Nephron progenitor cell (in vitro differentiated cells): ENCODE results near the gene FITM2.

ENCODE experiments used
- DNase-seq: peaks from one replicate; pipeline ENCODE4 v3.0.0; 2021
- H3K27ac Mint-ChIP-seq: 2 replicates; pipeline ENCODE4 v1.8.0; 2021; ENCODE audit warnings: mild to moderate bottlenecking, moderate library complexity, mixed read lengths
- H3K27me3 Mint-ChIP-seq: 2 replicates; pipeline ENCODE4 v1.8.0; 2021; ENCODE audit warnings: mild to moderate bottlenecking, low read depth, mixed read lengths; ENCODE audit not compliant: poor library complexity
- H3K36me3 Mint-ChIP-seq: 2 replicates; pipeline ENCODE4 v1.8.0; 2021; ENCODE audit warnings: low read depth, mixed read lengths
- H3K4me1 Mint-ChIP-seq: 2 replicates; pipeline ENCODE4 v1.8.0; 2021; ENCODE audit warnings: mixed read lengths
- H3K4me3 Mint-ChIP-seq: 2 replicates; pipeline ENCODE4 v1.8.0; 2021; ENCODE audit warnings: mild to moderate bottlenecking, moderate library complexity, mixed read lengths
- H3K9me3 Mint-ChIP-seq: 2 replicates; pipeline ENCODE4 v1.8.0; 2021; ENCODE audit warnings: mild to moderate bottlenecking, moderate library complexity, mixed read lengths
- CTCF ChIP-seq: fragments of 200-600 bp; sonication (generic); IDR thresholded peaks from 2 replicates; pipeline ENCODE4 v1.5.0; 2021; ENCODE audit warnings: antibody characterized with exemption

The FITM2 gene

GRCh38 chr20:44310664-44311639, at the start of gene FITM2:
TSS of gene FITM2 (minus strand) at chr20:44311202. CDS start at chr20:44311148, 54 bp downstream.
- Mint-ChIP-seq H3K9me3 (no peaks in the 10 kb centered on the region), H3K36me3 (no peaks in the 10 kb centered on the region), H3K4me3 (peak within 1 kb of the TSS; percentile 85), H3K27ac (no peak within 1 kb of the TSS), H3K4me1 (peaks cover 12% of the 10 kb centered on the region), H3K27me3 (peaks cover 21% of the 10 kb centered on the region)
- peak; percentile 91 for TF ChIP-seq CTCF
- DNase-seq, result peak; percentile 99

GRCh38 chr20:44360221-44360620, 49.2 kb upstream of the FITM2 start:
- Mint-ChIP-seq H3K4me3 (no peak overlapping the region), H3K36me3 (no peaks in the 10 kb centered on the region), H3K4me1 (no peaks in the 10 kb centered on the region), H3K9me3 (no peaks in the 10 kb centered on the region), H3K27ac (no peak overlapping the region), H3K27me3 (peaks cover 13% of the 10 kb centered on the region)
- DNase-seq, result no peak
- no peak for TF ChIP-seq CTCF

- no peak for DNase-seq
- H3K4me3 Mint-ChIP-seq, result no peak overlapping the region
- H3K4me1 Mint-ChIP-seq, result no peaks in the 10 kb centered on the region
These were observed 47.8 kb upstream of the FITM2 start for GRCh38 chr20:44358776-44359175.

GRCh38 chr20:44357555-44358125, 46.6 kb upstream of the FITM2 start:
- DNase-seq, result no peak
- Mint-ChIP-seq H3K27ac (no peak overlapping the region), H3K36me3 (no peaks in the 10 kb centered on the region), H3K4me1 (no peaks in the 10 kb centered on the region), H3K4me3 (no peak overlapping the region), H3K9me3 (no peaks in the 10 kb centered on the region), H3K27me3 (peaks cover 7% of the 10 kb centered on the region)
- no peak for TF ChIP-seq CTCF

More at GRCh38 chr20:44358776-44359175, 47.8 kb upstream of the FITM2 start:
- peaks cover 11% of the 10 kb centered on the region for H3K27me3 Mint-ChIP-seq
- no peak for TF ChIP-seq CTCF
- H3K36me3 Mint-ChIP-seq, result no peaks in the 10 kb centered on the region
- H3K9me3 Mint-ChIP-seq, result no peaks in the 10 kb centered on the region
- no peak overlapping the region for H3K27ac Mint-ChIP-seq

- Mint-ChIP-seq H3K27me3 (peaks cover 4% of the 10 kb centered on the region), H3K4me1 (peaks cover 4% of the 10 kb centered on the region), H3K9me3 (no peaks in the 10 kb centered on the region), H3K36me3 (no peaks in the 10 kb centered on the region), H3K27ac (no peak overlapping the region), H3K4me3 (no peak overlapping the region)
- TF ChIP-seq CTCF, result no peak
- no peak for DNase-seq
These were observed 46.0 kb upstream of the FITM2 start for GRCh38 chr20:44357020-44357419.
